ENCODE results near the gene TRMT61A.

DNA sequence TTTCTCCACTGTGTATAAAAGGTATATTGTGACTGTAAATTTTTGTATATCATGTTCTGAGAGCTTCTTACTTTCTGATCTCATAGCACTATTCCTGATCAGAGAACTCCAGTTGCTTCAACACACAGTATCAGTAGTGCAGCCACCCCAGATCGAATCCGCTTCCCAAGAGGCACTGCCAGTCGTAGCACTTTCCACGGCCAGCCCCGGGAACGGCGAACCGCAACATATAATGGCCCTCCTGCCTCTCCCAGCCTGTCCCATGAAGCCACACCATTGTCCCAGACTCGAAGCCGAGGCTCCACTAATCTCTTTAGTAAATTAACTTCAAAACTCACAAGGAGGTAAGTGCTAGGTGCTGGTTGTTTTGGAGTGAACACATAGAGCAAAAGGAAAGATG is 37.3 kb upstream of the TRMT61A start:
- TF ChIP-seq KAT2A (conservative IDR thresholded peaks at IDR 0.05; ENCODE audit: control insufficient read depth, low read depth, low read length) (no peak), MTA2 (IDR thresholded peaks at IDR 0.05; ENCODE audit: low read depth) (no peak), PML (IDR thresholded peaks at IDR 0.05; ENCODE audit: low read length) (no peak), STAT1 (conservative IDR thresholded peaks at IDR 0.05) (no peak), EP300 (IDR thresholded peaks at IDR 0.05; ENCODE audit: borderline replicate concordance in 1 of 2, control insufficient read depth in 1 of 2, low read depth in 2 of 2, low read length in 2 of 2) (no peak)
- TF ChIP-seq, protein P1, sequence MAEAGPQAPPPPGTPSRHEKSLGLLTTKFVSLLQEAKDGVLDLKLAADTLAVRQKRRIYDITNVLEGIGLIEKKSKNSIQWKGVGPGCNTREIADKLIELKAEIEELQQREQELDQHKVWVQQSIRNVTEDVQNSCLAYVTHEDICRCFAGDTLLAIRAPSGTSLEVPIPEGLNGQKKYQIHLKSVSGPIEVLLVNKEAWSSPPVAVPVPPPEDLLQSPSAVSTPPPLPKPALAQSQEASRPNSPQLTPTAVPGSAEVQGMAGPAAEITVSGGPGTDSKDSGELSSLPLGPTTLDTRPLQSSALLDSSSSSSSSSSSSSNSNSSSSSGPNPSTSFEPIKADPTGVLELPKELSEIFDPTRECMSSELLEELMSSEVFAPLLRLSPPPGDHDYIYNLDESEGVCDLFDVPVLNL (IDR thresholded peaks at IDR 0.05; ENCODE audit: low read depth, low read length): no peak
